ENCODE measurements around the gene CDH12. TPM values are rescaled to one million over a fixed set of nuclear protein-coding genes. Genes with fewer than 3 reads are reported as not detected.

The CDH12 gene
- total and polyA plus RNA-seq, 7 donors = not detected

DNA sequence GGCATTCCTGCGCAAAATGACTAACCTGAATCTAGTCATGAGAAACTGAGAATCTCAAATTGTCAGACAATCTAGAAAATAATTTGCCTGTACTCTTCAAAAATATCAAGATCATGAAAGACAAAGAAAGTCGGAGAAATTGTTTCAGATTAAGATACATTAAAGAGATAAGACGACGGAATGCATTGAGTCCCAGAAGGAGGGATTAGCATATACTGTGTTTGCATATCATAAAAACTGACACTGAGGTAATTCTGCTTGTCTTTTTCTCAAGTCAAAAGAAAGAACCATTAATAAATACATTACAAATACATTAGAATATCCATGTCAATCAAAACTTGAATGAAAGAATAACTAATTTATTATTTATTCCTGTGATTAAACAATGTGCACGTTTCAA, 88.4 kb downstream of the CDH12 start:
- Histone ChIP-seq H3K4me3 (no peak overlapping the region), H3K4me1 (no peaks in the 10 kb centered on the region), H3K27ac (no peak overlapping the region), H3K36me3 (ENCODE audit: insufficient read depth in 1 of 2, low read depth in 1 of 2) (no peaks in the 10 kb centered on the region), H3K9me3 (no peaks in the 10 kb centered on the region), H3K27me3 (ENCODE audit: insufficient read depth in 3 of 3, low read length in 2 of 3) (no peaks in the 10 kb centered on the region)
- 75 to 83% (median 80%) methylated on average over 5 of the region's 5 CpGs for WGBS, 3 donors
- intact Hi-C loops (cut with DNase I) = no loop called here
- TF ChIP-seq, protein P1, sequence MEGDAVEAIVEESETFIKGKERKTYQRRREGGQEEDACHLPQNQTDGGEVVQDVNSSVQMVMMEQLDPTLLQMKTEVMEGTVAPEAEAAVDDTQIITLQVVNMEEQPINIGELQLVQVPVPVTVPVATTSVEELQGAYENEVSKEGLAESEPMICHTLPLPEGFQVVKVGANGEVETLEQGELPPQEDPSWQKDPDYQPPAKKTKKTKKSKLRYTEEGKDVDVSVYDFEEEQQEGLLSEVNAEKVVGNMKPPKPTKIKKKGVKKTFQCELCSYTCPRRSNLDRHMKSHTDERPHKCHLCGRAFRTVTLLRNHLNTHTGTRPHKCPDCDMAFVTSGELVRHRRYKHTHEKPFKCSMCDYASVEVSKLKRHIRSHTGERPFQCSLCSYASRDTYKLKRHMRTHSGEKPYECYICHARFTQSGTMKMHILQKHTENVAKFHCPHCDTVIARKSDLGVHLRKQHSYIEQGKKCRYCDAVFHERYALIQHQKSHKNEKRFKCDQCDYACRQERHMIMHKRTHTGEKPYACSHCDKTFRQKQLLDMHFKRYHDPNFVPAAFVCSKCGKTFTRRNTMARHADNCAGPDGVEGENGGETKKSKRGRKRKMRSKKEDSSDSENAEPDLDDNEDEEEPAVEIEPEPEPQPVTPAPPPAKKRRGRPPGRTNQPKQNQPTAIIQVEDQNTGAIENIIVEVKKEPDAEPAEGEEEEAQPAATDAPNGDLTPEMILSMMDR (IDR thresholded peaks at IDR 0.05) = no peak
- ATAC-seq = no peak
- no peak for DNase-seq

DNA sequence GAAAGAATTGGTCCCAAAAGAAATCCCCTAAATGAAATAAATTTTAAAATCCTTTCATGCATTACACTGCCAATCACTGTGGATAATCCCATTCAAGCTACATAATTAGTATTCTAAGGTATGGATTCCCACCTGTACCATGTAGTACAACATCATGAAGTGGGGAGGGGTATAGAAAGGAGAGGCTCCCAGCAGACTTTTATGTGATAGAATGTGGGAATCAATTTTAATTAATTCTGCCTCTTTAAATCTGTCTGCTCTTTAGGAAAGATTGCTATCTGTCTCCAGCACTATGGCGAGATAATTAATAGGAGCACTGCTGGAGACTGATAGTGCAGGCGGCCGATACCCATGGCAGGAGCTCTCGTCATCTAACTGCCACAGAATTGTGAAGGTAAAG, 95.4 kb downstream of the CDH12 start:
- Histone ChIP-seq H3K27me3 (ENCODE audit: insufficient read depth in 3 of 3, low read length in 2 of 3) (no peaks in the 10 kb centered on the region), H3K4me3 (no peak overlapping the region), H3K9me3 (no peaks in the 10 kb centered on the region), H3K4me1 (no peaks in the 10 kb centered on the region), H3K27ac (no peak overlapping the region), H3K36me3 (ENCODE audit: insufficient read depth in 1 of 2, low read depth in 1 of 2) (no peaks in the 10 kb centered on the region)
- DNase-seq = no peak
- WGBS, 3 donors = 85 to 89% (median 87%) methylated on average over 4 of the region's 4 CpGs
- TF ChIP-seq, protein P1 (IDR thresholded peaks at IDR 0.05) = no peak
- intact Hi-C loops (cut with DNase I) = no loop called here
- no peak for ATAC-seq

GRCh38 chr5:22754155-22754554, 99.0 kb downstream of the CDH12 start:
- ATAC-seq = no peak
- Histone ChIP-seq H3K27me3 (ENCODE audit: insufficient read depth in 3 of 3, low read length in 2 of 3) (no peaks in the 10 kb centered on the region), H3K27ac (no peak overlapping the region), H3K4me1 (no peaks in the 10 kb centered on the region), H3K9me3 (no peaks in the 10 kb centered on the region), H3K4me3 (no peak overlapping the region), H3K36me3 (ENCODE audit: insufficient read depth in 1 of 2, low read depth in 1 of 2) (no peaks in the 10 kb centered on the region)
- intact Hi-C loops (cut with DNase I) = no loop called here
- DNase-seq = no peak
- TF ChIP-seq, protein P1 (IDR thresholded peaks at IDR 0.05) = no peak
- WGBS, 3 donors = 82 to 85% (median 82%) methylated on average over 3 of the region's 3 CpGs

DNA sequence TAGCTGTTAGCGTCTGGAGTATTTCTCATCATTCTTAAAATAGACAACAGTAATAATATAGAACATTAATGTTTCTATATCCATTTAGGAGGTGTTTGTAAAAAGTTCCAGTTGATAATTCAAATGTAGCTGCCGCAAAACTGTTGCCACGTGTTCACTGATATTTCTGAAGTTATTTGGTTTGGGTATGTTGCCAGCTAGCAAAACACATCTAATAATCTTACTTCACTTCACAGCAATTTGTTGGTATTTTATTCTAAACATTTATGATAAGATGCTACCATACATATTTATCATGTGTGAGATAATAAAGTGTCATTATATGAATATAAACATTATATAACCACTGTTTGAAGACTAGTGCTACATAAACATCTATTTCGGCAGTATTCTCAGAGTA, 101.6 kb downstream of the CDH12 start:
- TF ChIP-seq, protein P1 (IDR thresholded peaks at IDR 0.05) = no peak
- 71 to 86% (median 78%) methylated on average over 4 of the region's 4 CpGs for WGBS, 3 donors
- no peaks in the 10 kb centered on the region for H3K27me3 ChIP-seq (ENCODE audit: insufficient read depth in 3 of 3, low read length in 2 of 3)
- DNase-seq (no peak), ATAC-seq (no peak)
- intact Hi-C loops (cut with DNase I) = no loop called here
- no peak overlapping the region for H3K27ac ChIP-seq
- H3K4me1 ChIP-seq = no peaks in the 10 kb centered on the region
- H3K36me3 ChIP-seq (ENCODE audit: insufficient read depth in 1 of 2, low read depth in 1 of 2) = no peaks in the 10 kb centered on the region
- no peak overlapping the region for H3K4me3 ChIP-seq
- H3K9me3 ChIP-seq = no peaks in the 10 kb centered on the region

- TF ChIP-seq, protein P1 (IDR thresholded peaks at IDR 0.05) = no peak
- no peaks in the 10 kb centered on the region for H3K36me3 ChIP-seq (ENCODE audit: insufficient read depth in 1 of 2, low read depth in 1 of 2)
- WGBS, 3 donors = 55 to 76% (median 67%) methylated on average over 3 of the region's 3 CpGs
- H3K9me3 ChIP-seq = no peaks in the 10 kb centered on the region
- intact Hi-C loops (cut with DNase I) = no loop called here
- H3K27ac ChIP-seq = no peak overlapping the region
- DNase-seq = no peak
- no peak for ATAC-seq
- no peak overlapping the region for H3K4me3 ChIP-seq
- no peaks in the 10 kb centered on the region for H3K4me1 ChIP-seq
- no peaks in the 10 kb centered on the region for H3K27me3 ChIP-seq (ENCODE audit: insufficient read depth in 3 of 3, low read length in 2 of 3)
Measured at GRCh38 chr5:22736443-22737003, 116.6 kb downstream of the CDH12 start.

All from psoas muscle (tissue), 8 donors.